SK-N-SH (cell line): ENCODE measurements around the gene INO80.

ENCODE experiments used
- CHD2 ChIP-seq: fragments of 150-350 bp; IDR thresholded peaks from 2 replicates; pipeline ENCODE4 v1.6.1; 2018; ENCODE audit warnings: low read length; ENCODE audit not compliant: partially characterized antibody
- EZH2phosphoT487 ChIP-seq: fragments of 200-600 bp; sonication (generic); IDR thresholded peaks from 2 replicates; pipeline ENCODE4 v1.6.1; 2017; ENCODE audit warnings: low read depth, mixed run types, mild to moderate bottlenecking, antibody characterized with exemption, moderate library complexity, borderline replicate concordance
- JUND ChIP-seq: IDR thresholded peaks from 2 replicates; pipeline ENCODE4 v1.4.0; 2012
- RXRA ChIP-seq: IDR thresholded peaks from 2 replicates; pipeline ENCODE4 v1.4.0; 2012; ENCODE audit warnings: low read depth, mild to moderate bottlenecking, borderline replicate concordance
- YY1 ChIP-seq: IDR thresholded peaks from 2 replicates; pipeline ENCODE4 v1.4.0; 2012; ENCODE audit warnings: low read depth, mild to moderate bottlenecking
- TF ChIP-seq, protein P1 (sequence below): fragments of 200-600 bp; sonication (generic); IDR thresholded peaks from 2 replicates; pipeline ENCODE4 v1.6.1; 2017; ENCODE audit warnings: antibody characterized with exemption, mild to moderate bottlenecking, moderate library complexity
- TF ChIP-seq, protein P2 (sequence below): IDR thresholded peaks from 2 replicates; pipeline ENCODE4 v1.6.1; 2012; ENCODE audit warnings: mild to moderate bottlenecking, low read depth, low read length, moderate library complexity

DNA sequence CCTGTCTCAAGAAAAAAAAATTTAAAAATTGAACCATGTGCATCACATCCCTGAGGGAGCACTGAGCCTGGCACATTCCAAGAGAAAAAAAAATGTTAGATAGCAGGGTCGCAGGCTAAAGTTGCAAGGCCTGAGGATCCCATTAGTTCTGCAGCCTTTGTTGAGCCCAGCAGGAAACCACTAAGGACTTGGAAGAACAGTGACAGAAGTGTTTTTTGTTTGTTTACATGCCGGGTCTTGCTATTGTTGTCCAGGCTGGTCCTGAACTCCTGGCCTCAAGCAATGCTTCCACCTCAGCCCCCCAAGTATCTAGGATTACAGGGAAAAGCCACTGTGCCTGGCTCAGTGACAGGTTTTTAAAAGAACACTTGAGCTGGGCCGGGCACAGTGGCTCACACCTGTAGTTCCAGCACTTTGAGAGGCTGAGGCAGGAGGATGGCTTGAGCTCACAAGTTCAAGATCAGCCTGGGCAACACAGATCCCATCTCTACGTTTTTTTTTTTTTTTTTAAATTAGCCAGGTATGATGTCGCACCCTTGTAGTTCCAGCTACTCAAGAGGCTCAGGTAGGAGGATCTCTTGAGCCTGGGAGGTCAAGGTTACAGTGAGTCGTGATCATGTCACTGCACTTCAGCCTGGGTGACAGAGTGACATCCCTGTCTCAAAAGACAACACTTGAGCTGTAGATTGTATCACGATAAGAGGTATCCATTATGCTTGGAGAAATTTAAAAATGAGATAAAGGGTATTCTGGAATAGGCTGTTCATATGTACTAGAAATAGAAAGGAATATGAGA is 147.6 kb downstream of the INO80 start:
- TF ChIP-seq RXRA (no peak), JUND (no peak), EZH2phosphoT487 (no peak), CHD2 (no peak), YY1 (no peak)
- TF ChIP-seq, protein P1, sequence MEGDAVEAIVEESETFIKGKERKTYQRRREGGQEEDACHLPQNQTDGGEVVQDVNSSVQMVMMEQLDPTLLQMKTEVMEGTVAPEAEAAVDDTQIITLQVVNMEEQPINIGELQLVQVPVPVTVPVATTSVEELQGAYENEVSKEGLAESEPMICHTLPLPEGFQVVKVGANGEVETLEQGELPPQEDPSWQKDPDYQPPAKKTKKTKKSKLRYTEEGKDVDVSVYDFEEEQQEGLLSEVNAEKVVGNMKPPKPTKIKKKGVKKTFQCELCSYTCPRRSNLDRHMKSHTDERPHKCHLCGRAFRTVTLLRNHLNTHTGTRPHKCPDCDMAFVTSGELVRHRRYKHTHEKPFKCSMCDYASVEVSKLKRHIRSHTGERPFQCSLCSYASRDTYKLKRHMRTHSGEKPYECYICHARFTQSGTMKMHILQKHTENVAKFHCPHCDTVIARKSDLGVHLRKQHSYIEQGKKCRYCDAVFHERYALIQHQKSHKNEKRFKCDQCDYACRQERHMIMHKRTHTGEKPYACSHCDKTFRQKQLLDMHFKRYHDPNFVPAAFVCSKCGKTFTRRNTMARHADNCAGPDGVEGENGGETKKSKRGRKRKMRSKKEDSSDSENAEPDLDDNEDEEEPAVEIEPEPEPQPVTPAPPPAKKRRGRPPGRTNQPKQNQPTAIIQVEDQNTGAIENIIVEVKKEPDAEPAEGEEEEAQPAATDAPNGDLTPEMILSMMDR, result no peak
- TF ChIP-seq, protein P2, sequence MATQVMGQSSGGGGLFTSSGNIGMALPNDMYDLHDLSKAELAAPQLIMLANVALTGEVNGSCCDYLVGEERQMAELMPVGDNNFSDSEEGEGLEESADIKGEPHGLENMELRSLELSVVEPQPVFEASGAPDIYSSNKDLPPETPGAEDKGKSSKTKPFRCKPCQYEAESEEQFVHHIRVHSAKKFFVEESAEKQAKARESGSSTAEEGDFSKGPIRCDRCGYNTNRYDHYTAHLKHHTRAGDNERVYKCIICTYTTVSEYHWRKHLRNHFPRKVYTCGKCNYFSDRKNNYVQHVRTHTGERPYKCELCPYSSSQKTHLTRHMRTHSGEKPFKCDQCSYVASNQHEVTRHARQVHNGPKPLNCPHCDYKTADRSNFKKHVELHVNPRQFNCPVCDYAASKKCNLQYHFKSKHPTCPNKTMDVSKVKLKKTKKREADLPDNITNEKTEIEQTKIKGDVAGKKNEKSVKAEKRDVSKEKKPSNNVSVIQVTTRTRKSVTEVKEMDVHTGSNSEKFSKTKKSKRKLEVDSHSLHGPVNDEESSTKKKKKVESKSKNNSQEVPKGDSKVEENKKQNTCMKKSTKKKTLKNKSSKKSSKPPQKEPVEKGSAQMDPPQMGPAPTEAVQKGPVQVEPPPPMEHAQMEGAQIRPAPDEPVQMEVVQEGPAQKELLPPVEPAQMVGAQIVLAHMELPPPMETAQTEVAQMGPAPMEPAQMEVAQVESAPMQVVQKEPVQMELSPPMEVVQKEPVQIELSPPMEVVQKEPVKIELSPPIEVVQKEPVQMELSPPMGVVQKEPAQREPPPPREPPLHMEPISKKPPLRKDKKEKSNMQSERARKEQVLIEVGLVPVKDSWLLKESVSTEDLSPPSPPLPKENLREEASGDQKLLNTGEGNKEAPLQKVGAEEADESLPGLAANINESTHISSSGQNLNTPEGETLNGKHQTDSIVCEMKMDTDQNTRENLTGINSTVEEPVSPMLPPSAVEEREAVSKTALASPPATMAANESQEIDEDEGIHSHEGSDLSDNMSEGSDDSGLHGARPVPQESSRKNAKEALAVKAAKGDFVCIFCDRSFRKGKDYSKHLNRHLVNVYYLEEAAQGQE, result no peak
